AG09309 (cell line): ENCODE measurements around the gene GLRA1.
A peak's percentile ranks its signal among the peaks of the same experiment; 100 is the strongest.

Source experiments
- DNase-seq: peaks from one replicate; pipeline ENCODE4 v3.0.0-alpha.2; 2010; ENCODE audit warnings: low read depth
- H3K4me3 ChIP-seq: 2 replicates; pipeline ENCODE4 v1.5.1; 2011; ENCODE audit warnings: mild to moderate bottlenecking, low read depth, low read length, moderate library complexity; ENCODE audit not compliant: control insufficient read depth
- CTCF ChIP-seq: IDR thresholded peaks from 2 replicates; pipeline ENCODE4 v1.5.1; 2011; ENCODE audit warnings: mild to moderate bottlenecking, low read depth, low read length, inconsistent platforms; ENCODE audit not compliant: insufficient read depth, control insufficient read depth; ENCODE audit errors: missing control alignments

GLRA1 gene

GRCh38 chr5:151819830-151820229, 104.8 kb downstream of the GLRA1 start:
- TF ChIP-seq CTCF: no peak
- no peak overlapping the region for H3K4me3 ChIP-seq
- DNase-seq: no peak

- TF ChIP-seq CTCF: no peak
- DNase-seq: no peak
- no peak overlapping the region for H3K4me3 ChIP-seq
These were observed 109.6 kb downstream of the GLRA1 start for GRCh38 chr5:151815051-151815450.

GRCh38 chr5:151812757-151813309, 111.8 kb downstream of the GLRA1 start:
- TF ChIP-seq CTCF: no peak
- DNase-seq: no peak
- no peak overlapping the region for H3K4me3 ChIP-seq

GRCh38 chr5:151811593-151812321, 112.9 kb downstream of the GLRA1 start:
- DNase-seq: peak; percentile 18
- no peak overlapping the region for H3K4me3 ChIP-seq

GRCh38 chr5:151810897-151811296, 113.8 kb downstream of the GLRA1 start:
- TF ChIP-seq CTCF: no peak
- H3K4me3 ChIP-seq: no peak overlapping the region
- DNase-seq: no peak

More at GRCh38 chr5:151811593-151812321, 112.9 kb downstream of the GLRA1 start:
- no peak for TF ChIP-seq CTCF

- DNase-seq: no peak
- H3K4me3 ChIP-seq: no peak overlapping the region
- TF ChIP-seq CTCF: no peak
These were observed 114.2 kb downstream of the GLRA1 start for GRCh38 chr5:151810449-151810848.
